ENCODE data around the gene JMJD8. TPM values are rescaled to one million over a fixed set of nuclear protein-coding genes. Genes with fewer than 3 reads are reported as not detected.

Gene JMJD8
- polyA plus RNA-seq, 3 donors, result 28.7 to 45.3 (median 33.5) TPM

GRCh38 chr16:695355-696089 lies 11.4 kb upstream of the JMJD8 start:
- 2% methylated on average over 68 of the region's 71 CpGs for WGBS (ENCODE audit: insufficient coverage)
- Mint-ChIP-seq H3K9me3 (peaks cover 6 to 32% (median 8%) of the 10 kb centered on the region in 7 donors), H3K27me3 (ENCODE audit: low read depth in 3 of 3) (peaks cover 64 to 94% (median 85%) of the 10 kb centered on the region in 3 donors), H3K4me3 (peak overlapping the region; percentile 69 to 90), H3K4me1 (peaks cover 13% of the 10 kb centered on the region), H3K27ac (no peak overlapping the region), H3K36me3 (peaks cover 4 to 5% of the 10 kb centered on the region in 2 donors)
- peak overlapping the region; percentile 15 for H3K9ac ChIP-seq (ENCODE audit: insufficient read depth, low read length, poor library complexity, severe bottlenecking)
- peaks cover 0 to 4% of the 10 kb centered on the region in 2 donors for H3K9me3 ChIP-seq (replicated peaks in 1 of 2; ENCODE audit: control insufficient read depth in 1 of 2, insufficient read depth in 1 of 2, low read length in 2 of 2)
- intact Hi-C loops (cut with micrococcal nuclease), result no loop called here
- H3K79me2 ChIP-seq (ENCODE audit: insufficient read depth, low read length), result no peaks in the 10 kb centered on the region
- no peak for TF ChIP-seq CTCF (IDR thresholded peaks at IDR 0.05)
- peaks cover 17 to 27% of the 10 kb centered on the region in 2 donors for H3K4me1 ChIP-seq (ENCODE audit: control insufficient read depth in 1 of 2, insufficient read depth in 2 of 2, low read length in 2 of 2)
- H3K36me3 ChIP-seq (replicated peaks in 1 of 2; ENCODE audit: control insufficient read depth in 1 of 2, insufficient read depth in 2 of 2, low read length in 2 of 2), result no peaks in the 10 kb centered on the region
- peak overlapping the region; percentile 9 to 71 (median 33) for H3K4me3 ChIP-seq (replicated peaks in 1 of 3; ENCODE audit: low read depth in 2 of 3, low read length in 3 of 3)
- H2AFZ ChIP-seq (ENCODE audit: insufficient read depth, low read depth, low read length, poor library complexity, severe bottlenecking), result peak overlapping the region; percentile 75
- no peaks in the 10 kb centered on the region for H4K20me1 ChIP-seq (ENCODE audit: insufficient read depth, low read length)
- peak in 1 of 3 donors; percentile 27 for DNase-seq
- H3K27me3 ChIP-seq (ENCODE audit: control insufficient read depth in 2 of 2, insufficient read depth in 2 of 2, low read length in 2 of 2), result peaks cover 23 to 70% of the 10 kb centered on the region in 2 donors
- H3K4me2 ChIP-seq (replicated peaks; ENCODE audit: extremely low read depth, low read length, poor library complexity, severe bottlenecking), result peak overlapping the region; percentile 76
- H3K27ac ChIP-seq (ENCODE audit: low read depth in 1 of 2, low read length in 2 of 2), result no peak overlapping the region

GRCh38 chr16:694863-695354 lies 10.8 kb upstream of the JMJD8 start:
- no peak overlapping the region for H3K27ac Mint-ChIP-seq
- peaks cover 4 to 5% of the 10 kb centered on the region in 2 donors for H3K36me3 Mint-ChIP-seq
- H3K9me3 Mint-ChIP-seq, result peaks cover 6 to 32% (median 8%) of the 10 kb centered on the region in 7 donors
- Histone ChIP-seq H3K27ac (ENCODE audit: low read depth in 1 of 2, low read length in 2 of 2) (no peak overlapping the region), H3K9me3 (replicated peaks in 1 of 2; ENCODE audit: control insufficient read depth in 1 of 2, insufficient read depth in 1 of 2, low read length in 2 of 2) (peaks cover 0 to 4% of the 10 kb centered on the region in 2 donors), H2AFZ (ENCODE audit: insufficient read depth, low read depth, low read length, poor library complexity, severe bottlenecking) (no peak overlapping the region), H3K4me1 (ENCODE audit: control insufficient read depth in 1 of 2, insufficient read depth in 2 of 2, low read length in 2 of 2) (peaks cover 21 to 30% of the 10 kb centered on the region in 2 donors), H3K4me2 (replicated peaks; ENCODE audit: extremely low read depth, low read length, poor library complexity, severe bottlenecking) (peak overlapping the region; percentile 76), H4K20me1 (ENCODE audit: insufficient read depth, low read length) (no peaks in the 10 kb centered on the region), H3K79me2 (ENCODE audit: insufficient read depth, low read length) (no peaks in the 10 kb centered on the region), H3K27me3 (ENCODE audit: control insufficient read depth in 2 of 2, insufficient read depth in 2 of 2, low read length in 2 of 2) (peaks cover 20 to 64% of the 10 kb centered on the region in 2 donors), H3K9ac (ENCODE audit: insufficient read depth, low read length, poor library complexity, severe bottlenecking) (no peak overlapping the region), H3K4me3 (replicated peaks in 1 of 3; ENCODE audit: low read depth in 2 of 3, low read length in 3 of 3) (no peak overlapping the region), H3K36me3 (replicated peaks in 1 of 2; ENCODE audit: control insufficient read depth in 1 of 2, insufficient read depth in 2 of 2, low read length in 2 of 2) (no peaks in the 10 kb centered on the region)
- H3K4me3 Mint-ChIP-seq, result peak overlapping the region in 1 of 2 donors; percentile 51
- intact Hi-C loops (cut with micrococcal nuclease), result no loop called here
- no peak for TF ChIP-seq CTCF (IDR thresholded peaks at IDR 0.05)
- 2% methylated on average over 18 of the region's 37 CpGs for WGBS (ENCODE audit: insufficient coverage)
- peaks cover 60 to 89% (median 80%) of the 10 kb centered on the region in 3 donors for H3K27me3 Mint-ChIP-seq (ENCODE audit: low read depth in 3 of 3)
- peaks cover 14% of the 10 kb centered on the region for H3K4me1 Mint-ChIP-seq
- DNase-seq, result no peak
